HepG2 (cell line): ENCODE results near the gene CAPS. TPM values are rescaled to one million over a fixed set of nuclear protein-coding genes. Genes with fewer than 3 reads are reported as not detected.

Source experiments
- ARNT2 ChIP-seq: sonication (generic); formaldehyde crosslinking; IDR thresholded peaks from 2 replicates; pipeline ENCODE4 v1.8.0; 2022; ENCODE audit warnings: mild to moderate bottlenecking, low read depth, missing genetic modification reagents, moderate library complexity
- ATF7 ChIP-seq, 2 experiments: fragments of 450-650 bp in 1 of 2; sonication (generic) in 1 of 2; formaldehyde crosslinking in 1 of 2; IDR thresholded peaks; 2 replicates each; pipeline versions ENCODE4 v1.4.0 to v1.6.1; 2016 to 2020; ENCODE audit warnings: antibody characterized with exemption in 1 of 2, mild to moderate bottlenecking in 1 of 2, missing genetic modification reagents in 1 of 2
- CBX1 ChIP-seq: IDR thresholded peaks from one replicate; pipeline ENCODE4 v1.6.1; 2016; ENCODE audit warnings: antibody characterized with exemption, low read depth
- FOXA1 ChIP-seq, 2 experiments: fragments of 450-650 bp in 1 of 2; sonication (generic) in 1 of 2; formaldehyde crosslinking in 1 of 2; IDR thresholded peaks; 2 replicates each; pipeline versions ENCODE4 v1.4.0 to v1.6.1; 2016 to 2020; ENCODE audit warnings: missing genetic modification reagents in 1 of 2
- GTF3A ChIP-seq: sonication (generic); formaldehyde crosslinking; conservative IDR thresholded peaks from 2 replicates; pipeline ENCODE4 v1.4.0; 2020; ENCODE audit warnings: mild to moderate bottlenecking, missing genetic modification reagents
- IRX3 ChIP-seq: sonication (generic); formaldehyde crosslinking; IDR thresholded peaks from 2 replicates; pipeline ENCODE4 v1.8.1; 2023; ENCODE audit warnings: mild to moderate bottlenecking, low read depth, missing genetic modification reagents, borderline replicate concordance
- POLR2A ChIP-seq, 2 experiments: IDR thresholded peaks; 2 replicates each; pipeline ENCODE4 v1.6.1; 2011; ENCODE audit warnings: low read depth in 2 of 2, low read length in 2 of 2, mild to moderate bottlenecking in 1 of 2, moderate library complexity in 1 of 2; ENCODE audit not compliant: insufficient read depth in 1 of 2
- RBM39 ChIP-seq: fragments of 200-400 bp; formaldehyde crosslinking; IDR thresholded peaks from one replicate; pipeline ENCODE4 v1.6.1; 2018; ENCODE audit warnings: antibody characterized with exemption, mild to moderate bottlenecking, low read depth, low read length; ENCODE audit not compliant: poor library complexity, severe bottlenecking
- RFX1 ChIP-seq: fragments of 450-650 bp; IDR thresholded peaks from 2 replicates; pipeline ENCODE4 v1.6.1; 2017
- RXRB ChIP-seq: IDR thresholded peaks from 2 replicates; pipeline ENCODE4 v1.6.1; 2016; ENCODE audit warnings: borderline replicate concordance, missing genetic modification reagents, missing compliant biosample characterization
- TOPORS ChIP-seq: sonication (generic); formaldehyde crosslinking; IDR thresholded peaks from 2 replicates; pipeline ENCODE4 v1.8.0; 2023; ENCODE audit warnings: mild to moderate bottlenecking, missing genetic modification reagents
- YEATS2 ChIP-seq: sonication (generic); formaldehyde crosslinking; IDR thresholded peaks from 2 replicates; pipeline ENCODE4 v1.4.0; 2020; ENCODE audit warnings: missing genetic modification reagents, borderline replicate concordance
- ZBTB26 ChIP-seq: IDR thresholded peaks from 2 replicates; pipeline ENCODE4 v1.6.1; 2016; ENCODE audit warnings: missing compliant biosample characterization, missing genetic modification reagents, borderline replicate concordance
- ZNF362 ChIP-seq: sonication (generic); formaldehyde crosslinking; IDR thresholded peaks from 2 replicates; pipeline ENCODE4 v1.4.0; 2020; ENCODE audit warnings: missing genetic modification reagents, mild to moderate bottlenecking, borderline replicate concordance
- ZNF431 ChIP-seq: sonication (generic); formaldehyde crosslinking; IDR thresholded peaks from 2 replicates; pipeline ENCODE4 v1.9.0; 2022; ENCODE audit warnings: missing genetic modification reagents, low read depth, mild to moderate bottlenecking, borderline replicate concordance
- ZNF616 ChIP-seq: sonication (generic); formaldehyde crosslinking; IDR thresholded peaks from 2 replicates; pipeline ENCODE4 v1.5.0; 2020; ENCODE audit warnings: low read depth, mild to moderate bottlenecking, missing genetic modification reagents
- ZNF639 ChIP-seq: conservative IDR thresholded peaks from 2 replicates; pipeline ENCODE4 v1.6.1; 2018; ENCODE audit warnings: missing genetic modification reagents
- ZNF687 ChIP-seq: sonication (generic); formaldehyde crosslinking; IDR thresholded peaks from 2 replicates; pipeline ENCODE4 v1.5.1; 2020; ENCODE audit warnings: mild to moderate bottlenecking, missing genetic modification reagents, moderate library complexity
- polyA plus RNA-seq, 8 experiments: library from polyadenylated mRNA; depleted of rRNA in 3 of 8; stranded (reverse) in 7 of 8; unstranded in 1 of 8; fragments of >200 nt; fragmentation: Illumina TruSeq in 4 of 8; extraction: Trizol in 4 of 8; gene quantifications; 2 replicates each; pipeline versions ENCODE4 v1.2.1 to v1.2.3, GENCODE V29; 2011 to 2016; ENCODE audit warnings: low read depth in 4 of 8, missing spikeins in 1 of 8, mixed read lengths in 1 of 8; ENCODE audit not compliant: insufficient read depth in 1 of 8
- total RNA-seq, 5 experiments: library from RNA; depleted of rRNA; stranded (reverse); fragments of >200 nt; fragmentation: Illumina TruSeq; extraction: Trizol; gene quantifications; 2 replicates each; pipeline ENCODE4 v1.2.3, GENCODE V29; 2016; ENCODE audit warnings: low read depth in 1 of 5

The CAPS gene
- total and polyA plus RNA-seq, 2 of the 13 experiments (the other 11 are each of a cell fraction or from before 2014, with no cell fraction given) = 3.1 TPM

- TF ChIP-seq IRX3 (CRISPR knock-in tag) (0 out of 2 replicates have a peak, but pooled peaks have one; percentile 53), ZNF616 (CRISPR knock-in tag) (no peak), ZBTB26 (CRISPR knock-in tag) (no peak; the same call in 1 of the 2 replicates), ATF7 (IDR thresholded peaks at IDR 0.05) (no peak), ATF7 (CRISPR knock-in tag; IDR thresholded peaks at IDR 0.05) (0 out of 2 replicates have a peak, but pooled peaks have one; percentile 35), RFX1 (no peak), RXRB (peak; percentile 24; the same call in 1 of the 2 replicates), FOXA1 (IDR thresholded peaks at IDR 0.05) (no peak), FOXA1 (CRISPR knock-in tag; IDR thresholded peaks at IDR 0.05) (no peak), CBX1 (peak; percentile 21), ZNF639 (no peak), GTF3A (CRISPR knock-in tag) (no peak), TOPORS (CRISPR knock-in tag) (0 out of 2 replicates have a peak, but pooled peaks have one; percentile 58), RBM39 (no peak), ARNT2 (CRISPR knock-in tag) (peak; percentile 89), ZNF431 (CRISPR knock-in tag) (no peak), POLR2A (IDR thresholded peaks at IDR 0.05; ENCODE audit: insufficient read depth in 1 of 2, low read depth in 2 of 2, low read length in 2 of 2) (peak; percentile 62 to 80; a peak in 3 of 4 replicates), ZNF362 (no peak), ZNF687 (CRISPR knock-in tag) (peak; percentile 59), YEATS2 (CRISPR knock-in tag) (no peak; the same call in 1 of the 2 replicates)
- TF ChIP-seq, all 625 proteins: peak for 114
Observed at GRCh38 chr19:5904352-5905113, 9.5 kb upstream of the CAPS start, which contains the start of gene VMAC (continued).
